ENCODE measurements around the gene AEN. TPM values are rescaled to one million over a fixed set of nuclear protein-coding genes. Genes with fewer than 3 reads are reported as not detected.
A peak's percentile ranks its signal among the peaks of the same experiment; 100 is the strongest.

AEN gene
- polyA plus RNA-seq (2013, experiment 1 of 4) = 48.9 TPM
- polyA plus RNA-seq (2013, experiment 2 of 4) = 54.5 TPM
- 37.4 TPM for polyA plus RNA-seq (2013, experiment 3 of 4)
- 37.0 TPM for polyA plus RNA-seq (2013, experiment 4 of 4)

GRCh38 chr15:88620995-88621772 lies at the start of gene AEN:
Gene AEN (plus strand): TSS chr15:88621340. CDS start chr15:88626210, 4,870 bp downstream.
- 0% methylated on average over 71 of the region's 71 CpGs for WGBS, 2 experiments
- Histone ChIP-seq H3K27ac (ENCODE audit: insufficient read depth, low read depth, low read length, poor library complexity, severe bottlenecking) (peak within 1 kb of the TSS; percentile 40), H3K4me1 (ENCODE audit: control insufficient read depth, insufficient read depth, low read length) (peaks cover 19% of the 10 kb centered on the region), H3K4me3 (ENCODE audit: insufficient read depth, low read depth, low read length) (peak within 1 kb of the TSS; percentile 74), H3K9me3 (ENCODE audit: control insufficient read depth, low read length) (no peaks in the 10 kb centered on the region), H3K27me3 (ENCODE audit: control insufficient read depth, insufficient read depth, low read length, poor library complexity, severe bottlenecking) (no peaks in the 10 kb centered on the region), H3K36me3 (ENCODE audit: control insufficient read depth, insufficient read depth, low read length) (peaks cover 2% of the 10 kb centered on the region)

- Histone ChIP-seq H3K27me3 (ENCODE audit: control insufficient read depth, insufficient read depth, low read length, poor library complexity, severe bottlenecking) (no peaks in the 10 kb centered on the region), H3K27ac (ENCODE audit: insufficient read depth, low read depth, low read length, poor library complexity, severe bottlenecking) (no peak overlapping the region), H3K9me3 (ENCODE audit: control insufficient read depth, low read length) (no peaks in the 10 kb centered on the region), H3K4me1 (ENCODE audit: control insufficient read depth, insufficient read depth, low read length) (peaks cover 18% of the 10 kb centered on the region), H3K36me3 (ENCODE audit: control insufficient read depth, insufficient read depth, low read length) (no peaks in the 10 kb centered on the region), H3K4me3 (ENCODE audit: insufficient read depth, low read depth, low read length) (no peak overlapping the region)
- WGBS, 2 experiments = 90 to 93% methylated on average over 5 of the region's 5 CpGs
Measured at GRCh38 chr15:88571852-88572259, 49.3 kb upstream of the AEN start.

- Histone ChIP-seq H3K9me3 (ENCODE audit: control insufficient read depth, low read length) (no peaks in the 10 kb centered on the region), H3K4me1 (ENCODE audit: control insufficient read depth, insufficient read depth, low read length) (peaks cover 18% of the 10 kb centered on the region), H3K36me3 (ENCODE audit: control insufficient read depth, insufficient read depth, low read length) (no peaks in the 10 kb centered on the region), H3K27ac (ENCODE audit: insufficient read depth, low read depth, low read length, poor library complexity, severe bottlenecking) (no peak overlapping the region), H3K4me3 (ENCODE audit: insufficient read depth, low read depth, low read length) (no peak overlapping the region), H3K27me3 (ENCODE audit: control insufficient read depth, insufficient read depth, low read length, poor library complexity, severe bottlenecking) (no peaks in the 10 kb centered on the region)
- 78 to 87% methylated on average over 1 of the region's 1 CpG for WGBS, 2 experiments
Measured at GRCh38 chr15:88574077-88574476, 47.1 kb upstream of the AEN start.

- no peaks in the 10 kb centered on the region for H3K27me3 ChIP-seq (ENCODE audit: control insufficient read depth, insufficient read depth, low read length, poor library complexity, severe bottlenecking)
- no peak overlapping the region for H3K27ac ChIP-seq (ENCODE audit: insufficient read depth, low read depth, low read length, poor library complexity, severe bottlenecking)
- H3K4me3 ChIP-seq (ENCODE audit: insufficient read depth, low read depth, low read length) = no peak overlapping the region
- H3K4me1 ChIP-seq (ENCODE audit: control insufficient read depth, insufficient read depth, low read length) = peaks cover 18% of the 10 kb centered on the region
- 37 to 41% methylated on average over 7 of the region's 7 CpGs for WGBS, 2 experiments
- no peaks in the 10 kb centered on the region for H3K36me3 ChIP-seq (ENCODE audit: control insufficient read depth, insufficient read depth, low read length)
- no peaks in the 10 kb centered on the region for H3K9me3 ChIP-seq (ENCODE audit: control insufficient read depth, low read length)
Measured at GRCh38 chr15:88574655-88575054, 46.5 kb upstream of the AEN start.

GRCh38 chr15:88579322-88579721 lies 41.8 kb upstream of the AEN start:
- H3K4me3 ChIP-seq (ENCODE audit: insufficient read depth, low read depth, low read length) = no peak overlapping the region
- 86 to 89% methylated on average over 3 of the region's 3 CpGs for WGBS, 2 experiments

GRCh38 chr15:88580532-88580931 lies 40.6 kb upstream of the AEN start:
- H3K4me3 ChIP-seq (ENCODE audit: insufficient read depth, low read depth, low read length) = no peak overlapping the region
- H3K27me3 ChIP-seq (ENCODE audit: control insufficient read depth, insufficient read depth, low read length, poor library complexity, severe bottlenecking) = no peaks in the 10 kb centered on the region
- peaks cover 2% of the 10 kb centered on the region for H3K9me3 ChIP-seq (ENCODE audit: control insufficient read depth, low read length)
- no peak overlapping the region for H3K27ac ChIP-seq (ENCODE audit: insufficient read depth, low read depth, low read length, poor library complexity, severe bottlenecking)
- H3K4me1 ChIP-seq (ENCODE audit: control insufficient read depth, insufficient read depth, low read length) = no peaks in the 10 kb centered on the region
- no peaks in the 10 kb centered on the region for H3K36me3 ChIP-seq (ENCODE audit: control insufficient read depth, insufficient read depth, low read length)
- WGBS, 2 experiments = 92 to 93% methylated on average over 4 of the region's 4 CpGs

More at GRCh38 chr15:88579322-88579721, 41.8 kb upstream of the AEN start:
- H3K36me3 ChIP-seq (ENCODE audit: control insufficient read depth, insufficient read depth, low read length) = no peaks in the 10 kb centered on the region
- H3K27ac ChIP-seq (ENCODE audit: insufficient read depth, low read depth, low read length, poor library complexity, severe bottlenecking) = no peak overlapping the region
- H3K27me3 ChIP-seq (ENCODE audit: control insufficient read depth, insufficient read depth, low read length, poor library complexity, severe bottlenecking) = no peaks in the 10 kb centered on the region
- H3K4me1 ChIP-seq (ENCODE audit: control insufficient read depth, insufficient read depth, low read length) = peaks cover 9% of the 10 kb centered on the region
- peaks cover 2% of the 10 kb centered on the region for H3K9me3 ChIP-seq (ENCODE audit: control insufficient read depth, low read length)

GRCh38 chr15:88586401-88587162 lies 34.6 kb upstream of the AEN start:
- no peaks in the 10 kb centered on the region for H3K4me1 ChIP-seq (ENCODE audit: control insufficient read depth, insufficient read depth, low read length)
- no peak overlapping the region for H3K27ac ChIP-seq (ENCODE audit: insufficient read depth, low read depth, low read length, poor library complexity, severe bottlenecking)
- H3K27me3 ChIP-seq (ENCODE audit: control insufficient read depth, insufficient read depth, low read length, poor library complexity, severe bottlenecking) = no peaks in the 10 kb centered on the region
- no peak overlapping the region for H3K4me3 ChIP-seq (ENCODE audit: insufficient read depth, low read depth, low read length)
- H3K9me3 ChIP-seq (ENCODE audit: control insufficient read depth, low read length) = peaks cover 2% of the 10 kb centered on the region
- H3K36me3 ChIP-seq (ENCODE audit: control insufficient read depth, insufficient read depth, low read length) = no peaks in the 10 kb centered on the region
- WGBS, 2 experiments = 82 to 84% methylated on average over 4 of the region's 4 CpGs

- no peaks in the 10 kb centered on the region for H3K36me3 ChIP-seq (ENCODE audit: control insufficient read depth, insufficient read depth, low read length)
- H3K4me3 ChIP-seq (ENCODE audit: insufficient read depth, low read depth, low read length) = no peak overlapping the region
- WGBS, 2 experiments = 86 to 91% methylated on average over 5 of the region's 6 CpGs
- no peaks in the 10 kb centered on the region for H3K9me3 ChIP-seq (ENCODE audit: control insufficient read depth, low read length)
- no peaks in the 10 kb centered on the region for H3K4me1 ChIP-seq (ENCODE audit: control insufficient read depth, insufficient read depth, low read length)
- H3K27ac ChIP-seq (ENCODE audit: insufficient read depth, low read depth, low read length, poor library complexity, severe bottlenecking) = no peak overlapping the region
- no peaks in the 10 kb centered on the region for H3K27me3 ChIP-seq (ENCODE audit: control insufficient read depth, insufficient read depth, low read length, poor library complexity, severe bottlenecking)
Measured at GRCh38 chr15:88590759-88591158, 30.4 kb upstream of the AEN start.

GRCh38 chr15:88591384-88591783 lies 29.8 kb upstream of the AEN start:
- H3K27me3 ChIP-seq (ENCODE audit: control insufficient read depth, insufficient read depth, low read length, poor library complexity, severe bottlenecking) = no peaks in the 10 kb centered on the region
- no peak overlapping the region for H3K27ac ChIP-seq (ENCODE audit: insufficient read depth, low read depth, low read length, poor library complexity, severe bottlenecking)
- H3K9me3 ChIP-seq (ENCODE audit: control insufficient read depth, low read length) = no peaks in the 10 kb centered on the region
- H3K4me1 ChIP-seq (ENCODE audit: control insufficient read depth, insufficient read depth, low read length) = no peaks in the 10 kb centered on the region
- H3K4me3 ChIP-seq (ENCODE audit: insufficient read depth, low read depth, low read length) = no peak overlapping the region
- H3K36me3 ChIP-seq (ENCODE audit: control insufficient read depth, insufficient read depth, low read length) = no peaks in the 10 kb centered on the region

- no peaks in the 10 kb centered on the region for H3K9me3 ChIP-seq (ENCODE audit: control insufficient read depth, low read length)
- no peak overlapping the region for H3K27ac ChIP-seq (ENCODE audit: insufficient read depth, low read depth, low read length, poor library complexity, severe bottlenecking)
- H3K4me1 ChIP-seq (ENCODE audit: control insufficient read depth, insufficient read depth, low read length) = peaks cover 18% of the 10 kb centered on the region
- 8 to 9% methylated on average over 14 of the region's 14 CpGs for WGBS, 2 experiments
- peaks cover 69% of the 10 kb centered on the region for H3K27me3 ChIP-seq (ENCODE audit: control insufficient read depth, insufficient read depth, low read length, poor library complexity, severe bottlenecking)
- H3K4me3 ChIP-seq (ENCODE audit: insufficient read depth, low read depth, low read length) = no peak overlapping the region
- H3K36me3 ChIP-seq (ENCODE audit: control insufficient read depth, insufficient read depth, low read length) = no peaks in the 10 kb centered on the region
Measured at GRCh38 chr15:88603885-88604284, 17.3 kb upstream of the AEN start.

Measured in ectodermal cell (in vitro differentiated cells).